HG03039 (cell line): Measurements from ENCODE around the gene PGGT1B.

Source experiments
- ATAC-seq: cut with Tn5 transposase; IDR thresholded peaks from one replicate; pipeline ENCODE4 v1.9.1; 2021; ENCODE audit warnings: mild to moderate bottlenecking, moderate library complexity; ENCODE audit not compliant: unreplicated experiment

Gene PGGT1B

DNA sequence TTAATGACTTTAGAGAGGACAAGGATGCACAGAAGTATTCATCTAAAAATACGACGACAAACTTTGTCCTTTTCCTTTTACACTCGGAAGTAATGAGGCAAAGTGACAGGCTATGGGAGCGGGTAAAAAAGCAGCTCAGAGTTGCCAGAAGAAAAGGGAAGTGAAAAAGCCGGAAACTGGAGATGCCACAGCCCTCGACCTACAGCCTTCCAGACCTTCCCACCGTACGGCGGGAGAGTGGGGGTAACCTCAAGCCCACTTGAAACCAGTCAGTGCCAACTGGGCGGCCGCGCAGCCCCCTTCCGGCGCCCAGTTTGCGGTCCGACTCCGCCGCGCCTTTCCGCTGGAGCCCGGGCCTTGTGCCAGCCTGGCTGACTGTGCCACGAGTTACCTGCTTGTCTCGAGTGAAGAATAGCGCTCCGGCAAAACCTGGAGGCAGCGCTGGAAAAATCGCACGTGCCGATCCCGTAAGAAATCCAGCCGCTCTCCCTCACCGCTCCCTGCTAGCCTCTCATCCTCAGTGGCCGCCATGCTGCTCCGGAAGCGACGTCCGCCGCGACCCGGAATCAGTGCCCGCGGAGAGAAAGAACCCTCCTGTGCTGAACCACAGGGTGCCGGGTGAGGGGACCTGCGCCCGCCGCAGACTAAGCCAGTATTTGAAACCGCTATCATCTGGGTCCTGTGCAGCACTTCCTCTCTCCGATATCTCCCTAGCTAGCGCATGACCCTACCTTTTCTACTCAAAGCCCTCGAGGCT is at the start of gene PGGT1B:
Gene PGGT1B, minus strand, starts transcription at position 557 of the 757 bp plus-strand sequence. Its CDS starts 26 bp downstream, at position 531.
- ATAC-seq: peak; percentile 94

DNA sequence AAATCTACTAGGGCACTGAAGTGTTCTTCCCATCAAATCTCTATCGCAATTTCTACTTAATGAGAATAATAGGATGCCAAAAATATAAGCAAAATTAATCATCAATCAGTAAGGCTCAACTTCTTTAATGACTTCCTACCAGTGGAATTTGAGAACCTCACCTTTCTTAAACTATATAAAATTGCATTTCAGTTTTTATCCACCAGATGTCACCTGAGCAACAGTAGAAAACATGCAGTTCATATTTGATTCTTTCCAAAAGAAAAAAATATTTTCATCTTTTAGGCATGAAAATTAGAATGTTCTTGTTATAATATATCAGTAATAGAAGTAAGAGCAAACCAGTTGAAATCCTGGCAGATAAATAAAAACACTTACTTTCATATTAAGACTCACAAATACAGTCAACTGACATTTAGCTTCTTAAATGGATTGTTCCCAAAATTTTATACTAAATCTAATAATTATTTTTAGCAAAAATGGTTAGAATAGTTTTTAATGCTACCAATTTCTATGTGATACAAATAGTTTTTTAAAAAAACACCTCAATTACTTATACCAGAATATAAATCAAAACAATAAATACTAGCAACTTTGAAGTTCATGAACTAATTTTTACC is 47.2 kb upstream of the PGGT1B start:
- ATAC-seq: no peak

DNA sequence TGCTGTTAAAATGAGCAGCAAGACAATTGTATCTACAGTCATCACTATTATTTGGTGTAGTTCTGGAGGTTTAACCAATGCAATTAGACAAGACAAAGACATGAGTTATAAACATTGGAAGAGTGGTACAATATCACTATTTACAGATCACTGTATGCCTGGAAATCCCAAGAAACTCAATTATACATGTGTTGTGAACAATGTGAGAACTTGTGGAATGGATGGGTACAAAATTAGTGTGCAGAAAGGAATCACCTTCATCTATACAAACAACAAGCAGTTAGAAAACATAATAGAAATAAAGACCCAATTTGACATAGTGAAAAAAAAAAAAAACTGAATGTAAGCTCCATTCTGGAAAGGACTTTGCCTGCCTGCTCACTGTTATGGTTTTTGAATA is 46.1 kb upstream of the PGGT1B start:
- ATAC-seq: no peak

DNA sequence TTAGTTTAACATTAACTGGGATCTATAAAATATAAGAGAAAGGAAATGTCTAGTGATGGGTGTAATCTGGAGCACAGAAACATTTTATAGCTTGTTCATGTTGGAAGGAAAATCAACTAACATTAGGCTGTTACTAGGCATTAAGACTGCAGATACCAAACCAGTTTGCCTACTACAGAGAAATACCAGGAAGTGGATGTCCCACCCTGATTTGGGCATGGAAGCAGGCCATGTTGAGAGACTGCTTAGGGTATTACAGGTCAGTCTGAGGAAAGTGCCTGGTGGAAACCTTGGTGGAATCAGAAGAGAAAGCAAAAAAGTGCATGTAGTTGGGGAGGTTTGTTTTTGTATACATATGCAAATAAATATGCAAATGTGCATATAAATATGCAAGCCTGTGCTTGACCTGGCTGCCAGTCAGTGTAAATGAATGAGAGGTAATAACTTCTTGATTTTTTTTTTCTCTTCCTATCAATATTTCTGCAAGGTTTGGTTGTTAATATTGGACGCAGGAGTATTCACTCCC is 43.4 kb upstream of the PGGT1B start:
- no peak for ATAC-seq

DNA sequence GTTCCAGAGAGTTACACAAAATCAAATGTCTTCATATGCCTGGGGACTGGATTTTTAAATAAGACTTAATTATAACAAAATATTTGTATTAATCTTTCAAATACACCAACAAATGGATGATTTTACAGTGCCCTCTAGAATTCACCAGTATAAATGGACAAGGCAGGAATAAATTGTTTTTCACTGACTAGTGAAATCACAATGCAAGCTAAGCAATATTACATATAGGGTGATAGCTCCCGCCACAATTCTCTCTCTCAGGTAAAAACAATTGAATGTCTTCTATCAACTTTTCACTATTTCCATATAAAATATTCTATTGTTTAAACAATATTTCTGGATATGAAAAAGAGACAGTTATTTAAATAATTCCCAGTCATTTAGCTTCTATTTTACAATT is 41.8 kb upstream of the PGGT1B start:
- no peak for ATAC-seq

DNA sequence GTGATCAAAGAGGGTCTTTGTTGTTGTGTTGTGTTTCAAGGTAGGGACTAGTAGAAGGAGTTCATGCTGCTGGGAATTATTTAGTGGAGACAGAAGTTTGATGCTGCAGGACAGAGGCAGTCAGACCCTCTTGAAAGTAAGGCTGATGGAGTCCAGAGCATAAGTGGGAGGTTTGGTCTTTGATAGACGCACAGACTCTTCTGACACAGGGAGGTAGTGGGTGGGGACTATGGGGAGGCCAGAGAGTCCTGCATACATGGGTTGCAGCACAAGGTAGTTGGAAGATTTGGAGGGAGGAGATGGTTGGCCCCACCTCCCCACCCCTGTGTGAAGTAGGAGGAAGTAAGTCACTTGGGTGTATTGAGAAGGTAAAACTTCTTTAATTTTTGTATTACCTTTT is 36.1 kb upstream of the PGGT1B start:
- ATAC-seq: no peak

DNA sequence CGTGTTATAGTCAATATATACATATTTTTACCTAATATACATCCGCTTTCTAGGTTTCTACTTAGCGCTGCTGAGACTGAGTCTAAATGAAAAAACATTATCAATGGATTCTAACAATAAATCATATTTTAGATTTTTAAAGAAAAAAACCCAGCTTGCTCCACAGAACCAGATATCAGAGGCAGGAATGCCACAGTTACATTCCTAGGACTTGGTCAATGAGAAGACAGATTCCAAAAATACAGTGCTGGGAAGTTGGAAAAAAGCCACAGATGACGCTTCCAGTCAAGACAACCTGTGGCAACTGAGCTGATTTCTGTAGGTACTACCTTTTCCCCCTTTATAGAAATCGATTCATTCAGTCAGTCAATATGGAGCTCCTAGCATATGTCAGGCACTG is 34.4 kb upstream of the PGGT1B start:
- no peak for ATAC-seq

DNA sequence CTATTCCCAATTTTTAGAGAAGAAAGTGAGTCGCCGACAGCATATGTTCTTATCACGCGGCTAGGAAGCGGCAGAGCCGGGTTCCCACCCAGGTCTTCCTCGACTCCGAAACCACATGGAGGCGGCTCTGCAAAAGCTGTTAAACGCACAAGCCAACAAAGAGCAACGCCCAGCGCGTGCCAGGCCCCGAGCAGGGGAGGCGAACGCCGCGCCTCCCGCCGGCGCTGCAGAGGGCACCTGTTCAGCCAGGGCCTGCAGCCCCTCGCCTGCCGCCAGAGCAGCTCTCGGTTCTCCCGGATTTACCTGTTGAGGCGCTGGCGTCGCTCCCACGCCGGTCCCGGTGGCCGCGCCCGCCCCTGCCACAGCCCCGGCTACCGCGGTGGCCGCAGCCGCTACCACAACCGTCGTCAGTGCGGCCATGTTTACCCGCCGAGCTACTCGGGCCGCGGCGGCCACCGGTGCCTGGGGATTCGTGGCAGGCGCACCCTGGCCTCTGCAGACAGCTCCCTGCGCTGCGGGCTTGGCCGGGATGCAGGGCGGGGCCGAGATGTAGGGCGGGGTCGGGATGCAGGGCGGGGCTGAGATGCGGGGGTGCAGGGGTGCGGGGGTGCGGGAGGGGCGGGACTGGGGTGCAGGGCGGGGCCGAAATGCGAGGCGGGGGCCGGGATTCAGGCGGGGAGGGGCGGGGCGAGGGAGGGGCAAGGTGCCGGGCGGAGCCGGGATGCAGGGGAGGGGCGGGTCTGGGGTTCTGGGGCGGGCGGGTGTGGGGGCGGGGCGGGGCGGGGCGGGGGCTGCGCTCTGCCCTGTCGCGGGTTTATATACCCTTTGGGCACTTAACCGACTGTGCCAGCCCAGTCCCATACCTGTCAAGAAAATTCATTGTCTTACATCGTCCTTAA is 33.7 kb upstream of the PGGT1B start, which contains the start of gene CCDC112:
Gene CCDC112, minus strand, starts transcription at position 531 of the 899 bp plus-strand sequence. Its CDS starts 111 bp downstream, at position 420.
- peak; percentile 63 for ATAC-seq

DNA sequence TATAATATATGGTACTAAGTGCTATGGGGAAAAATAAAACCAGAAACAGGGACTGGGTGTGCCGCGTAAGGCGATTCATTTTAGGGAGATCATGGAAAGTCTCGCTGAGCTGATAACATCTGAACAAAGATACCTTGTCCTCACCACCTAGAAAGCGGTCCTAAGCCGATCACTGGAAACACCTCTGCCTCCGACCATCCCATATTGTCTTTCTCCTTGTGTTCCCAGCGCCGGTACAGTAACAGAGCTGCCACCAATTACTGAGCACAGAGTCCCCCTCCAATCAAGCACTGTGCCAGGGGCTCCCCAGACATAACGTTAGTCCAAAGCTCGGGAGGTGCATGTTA is 33.1 kb upstream of the PGGT1B start:
- ATAC-seq: no peak

DNA sequence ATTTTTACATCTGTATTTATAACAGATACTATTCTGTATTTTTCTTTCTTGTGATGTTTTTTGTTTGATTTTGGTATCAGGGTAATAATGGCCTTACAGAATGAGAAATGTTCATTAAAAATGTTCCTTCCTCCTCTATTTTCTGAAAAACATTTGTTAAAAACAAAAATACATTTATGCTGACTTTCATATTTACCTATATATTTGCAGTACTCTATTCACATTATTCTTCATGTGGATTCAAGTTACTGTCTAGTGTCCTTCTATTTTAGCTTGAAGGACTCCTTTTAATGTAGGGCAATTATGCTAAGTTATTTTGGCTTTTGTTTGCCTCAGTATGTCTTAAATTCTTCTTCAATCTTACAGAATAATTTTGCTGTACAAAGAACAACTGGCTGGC is 28.7 kb upstream of the PGGT1B start:
- no peak for ATAC-seq

DNA sequence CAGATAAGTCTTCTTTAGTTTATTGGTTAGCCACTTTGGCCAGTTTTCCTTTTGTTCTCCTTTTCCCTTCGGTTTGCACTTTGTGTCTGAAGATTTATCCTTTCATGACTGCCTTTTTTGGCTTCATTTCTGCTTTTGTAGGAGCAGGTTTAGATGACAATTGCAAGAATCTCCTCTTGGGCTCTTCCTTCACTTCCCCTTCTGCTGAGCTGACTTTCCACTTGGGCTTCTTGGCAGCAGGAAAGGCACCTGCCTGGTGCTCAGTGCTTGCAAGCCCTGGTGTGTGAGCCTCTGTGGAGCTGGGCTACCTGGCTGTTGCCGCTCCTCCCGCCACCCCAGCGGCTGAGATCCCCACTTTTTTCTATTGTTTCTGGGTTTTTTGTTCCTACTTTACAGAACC is 26.4 kb upstream of the PGGT1B start:
- ATAC-seq: no peak

DNA sequence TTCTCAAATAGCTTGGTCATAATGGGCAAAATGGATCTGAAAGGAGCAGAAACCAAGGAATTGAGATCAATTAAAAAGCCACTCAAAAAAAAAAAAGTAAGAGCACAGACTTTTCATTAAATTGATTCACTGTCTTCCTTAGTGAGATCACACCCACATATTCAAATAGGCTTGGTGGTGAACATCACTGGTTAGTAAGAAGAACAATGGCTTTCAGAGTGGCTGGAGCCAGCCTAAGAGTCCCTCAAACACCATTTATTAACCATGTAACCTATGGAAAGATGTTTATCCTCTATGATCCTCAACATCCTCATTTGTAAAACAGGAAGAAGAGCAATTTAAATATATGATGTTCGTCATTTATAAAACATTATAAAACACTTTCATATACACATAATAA is 21.3 kb upstream of the PGGT1B start:
- ATAC-seq: no peak

DNA sequence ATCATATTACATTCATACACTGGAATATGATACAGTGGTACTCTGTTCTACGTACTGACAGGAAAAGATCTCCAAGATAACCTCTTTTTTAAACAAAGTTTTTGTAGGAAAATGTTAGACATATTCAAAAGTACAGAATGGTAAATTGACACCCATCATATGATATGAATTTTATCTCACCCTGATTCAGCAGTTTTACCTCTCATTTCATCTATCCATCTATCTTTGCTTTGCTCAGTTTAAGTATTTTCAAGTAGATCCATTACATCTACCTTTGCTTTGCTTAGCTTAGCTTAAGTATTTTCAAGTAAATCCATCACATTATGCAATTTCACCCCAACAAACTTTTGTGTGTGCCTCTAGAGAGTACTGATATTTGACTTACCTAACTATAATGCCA is 19.5 kb upstream of the PGGT1B start:
- ATAC-seq: no peak

DNA sequence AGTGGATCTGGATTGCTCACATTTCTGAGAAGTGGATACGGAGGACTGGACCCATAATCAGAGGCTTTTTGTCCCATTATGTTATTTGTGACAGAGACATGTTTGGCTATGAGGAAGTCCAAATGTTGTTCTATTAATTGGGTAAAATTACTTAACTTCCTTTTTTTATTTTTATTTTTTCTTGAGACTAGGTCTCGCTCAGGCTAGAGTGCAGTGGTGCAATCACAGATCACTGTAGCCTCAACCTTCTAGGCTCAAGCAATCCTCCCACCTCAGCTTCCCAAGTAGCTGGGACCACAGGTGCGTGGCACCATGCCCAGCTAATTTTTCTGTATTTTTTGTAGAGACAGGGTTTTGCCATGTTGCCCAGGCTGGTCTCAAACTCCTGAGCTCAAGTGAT is 11.9 kb upstream of the PGGT1B start:
- ATAC-seq: no peak

DNA sequence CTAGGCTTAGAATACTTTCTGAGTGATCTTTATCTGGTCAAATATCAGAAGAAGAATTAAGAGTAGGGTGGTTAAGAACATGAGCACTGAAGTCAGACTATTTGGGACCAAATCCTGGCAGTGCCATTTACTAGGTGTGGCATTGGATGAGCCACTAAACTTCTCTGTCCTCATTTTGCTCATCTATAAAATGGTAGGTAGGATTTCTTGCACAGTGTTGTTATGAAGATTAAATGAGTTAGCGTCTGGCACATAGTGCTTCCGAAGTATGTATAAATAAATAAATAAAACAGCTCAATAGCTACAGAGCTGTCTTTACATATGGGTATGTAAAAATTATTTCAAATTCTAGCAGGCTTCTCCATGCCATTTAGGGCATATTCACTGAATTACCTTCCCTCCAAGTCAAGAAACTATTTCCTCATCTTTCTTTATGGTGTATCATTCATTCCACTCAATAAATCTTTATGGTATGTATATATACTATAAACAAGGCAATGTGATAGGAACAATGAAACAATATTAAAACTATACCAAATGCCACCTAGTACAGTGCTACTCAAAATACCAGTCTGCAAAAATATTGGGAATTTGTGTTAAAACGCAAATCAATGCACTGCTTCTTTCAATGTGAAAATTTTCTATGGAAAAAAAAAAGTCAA is 9.8 kb upstream of the PGGT1B start:
- no peak for ATAC-seq

DNA sequence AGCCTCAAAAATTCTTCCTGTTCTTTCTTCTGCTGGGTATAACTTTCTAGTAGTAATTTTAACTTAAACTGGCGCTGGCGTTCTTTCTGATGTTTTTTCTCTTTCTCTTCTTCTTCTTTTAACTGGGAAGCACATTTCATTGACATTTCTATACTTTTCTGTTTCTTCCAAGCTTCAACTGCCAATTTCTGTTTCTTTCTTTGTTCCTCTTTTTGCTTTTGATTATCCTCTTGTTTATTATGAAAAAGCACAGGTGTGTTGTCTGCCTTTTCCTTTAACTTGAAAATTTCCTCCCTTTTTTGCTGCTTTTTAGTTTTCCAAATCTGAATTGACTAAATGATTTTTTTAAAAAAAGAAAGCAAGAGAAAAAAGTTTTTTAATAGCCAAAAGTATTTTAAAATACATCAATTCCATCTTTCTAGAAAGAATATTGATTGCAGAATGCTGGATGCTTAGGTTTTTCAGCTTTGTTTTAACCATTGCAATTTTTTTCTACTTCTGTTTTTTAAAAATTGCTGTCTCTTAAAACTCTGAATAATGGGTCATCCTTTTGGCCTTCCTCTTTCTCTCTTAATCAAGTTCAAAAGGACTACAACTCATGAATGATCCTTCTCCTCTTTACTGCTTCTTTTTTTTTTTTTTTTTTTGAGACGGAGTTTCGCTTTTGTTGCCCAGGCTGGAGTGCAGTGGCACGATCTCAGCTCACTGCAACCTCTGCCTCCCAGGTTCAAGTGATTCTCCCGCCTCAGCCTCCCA is 8.8 kb upstream of the PGGT1B start:
- no peak for ATAC-seq

DNA sequence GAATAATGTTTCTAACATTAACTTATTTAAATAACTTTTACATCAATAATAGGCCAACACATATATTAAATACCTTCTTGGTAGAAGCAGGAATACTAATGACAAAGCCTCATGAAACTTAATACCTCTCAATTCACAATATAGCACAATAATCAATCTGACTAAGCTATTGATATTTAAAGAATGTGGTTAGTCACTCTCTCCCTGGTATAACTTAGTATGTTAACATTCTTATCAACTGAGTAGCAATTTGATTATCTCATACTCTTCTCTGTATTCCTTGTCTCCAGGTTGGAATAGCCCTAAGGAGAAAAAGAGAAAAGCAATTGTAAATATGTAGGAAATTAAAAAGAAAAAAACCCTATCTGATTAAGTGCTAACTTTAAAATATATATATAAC is 4.9 kb upstream of the PGGT1B start:
- no peak for ATAC-seq

DNA sequence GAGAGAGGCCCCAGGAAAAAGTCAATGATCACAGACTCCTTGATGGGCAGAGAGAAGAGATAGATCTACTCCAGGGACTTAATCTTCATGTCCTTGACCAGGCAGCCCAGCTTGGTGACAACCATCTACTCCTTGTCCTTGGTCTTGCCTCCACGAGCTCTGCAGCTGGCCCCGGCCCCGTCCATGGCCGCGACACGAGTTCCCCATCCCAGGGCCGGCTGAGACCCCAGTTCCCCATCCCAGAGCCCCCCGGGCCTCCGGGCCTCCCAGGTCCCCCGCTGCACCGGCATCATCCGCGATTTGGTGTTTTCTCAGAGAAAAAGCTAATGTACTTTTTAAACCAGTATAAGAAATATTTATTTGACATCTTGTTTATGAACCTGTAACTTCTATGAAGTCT is 2.5 kb upstream of the PGGT1B start:
- no peak for ATAC-seq

DNA sequence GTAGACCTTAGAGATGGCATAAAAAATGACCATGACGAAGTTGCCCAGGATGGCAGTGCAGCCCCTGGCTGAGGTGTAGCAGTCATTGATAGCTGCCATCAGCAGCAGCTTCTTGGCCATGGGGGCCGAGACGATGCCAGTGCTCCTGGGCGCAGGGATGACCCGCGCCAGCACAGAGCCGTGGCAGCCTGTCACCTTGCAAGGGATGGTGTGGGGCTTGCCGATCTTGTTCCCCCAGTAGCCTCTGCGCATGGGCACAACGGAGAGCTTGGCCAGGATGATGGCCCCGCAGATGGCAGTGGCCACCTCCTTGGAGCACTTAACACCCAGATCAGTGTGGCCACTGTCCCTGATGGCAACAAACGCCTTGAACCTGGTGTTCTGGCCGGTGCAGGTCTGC is 2.1 kb upstream of the PGGT1B start:
- no peak for ATAC-seq

DNA sequence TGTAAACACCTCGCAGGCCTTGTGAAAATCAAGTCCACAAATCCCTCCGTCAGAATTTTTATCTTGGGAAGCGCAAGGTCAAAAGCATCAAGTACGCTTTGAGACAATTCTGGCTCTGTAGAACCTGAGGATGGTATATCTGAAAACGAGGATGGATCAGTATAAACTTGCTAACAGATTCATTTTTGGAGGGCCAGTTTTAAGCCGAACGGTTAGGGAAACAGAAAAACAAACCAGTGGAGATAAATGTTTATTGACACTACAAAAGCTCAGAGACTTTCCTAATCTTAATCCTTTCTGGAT is 352 bp upstream of the PGGT1B start:
- ATAC-seq: no peak

DNA sequence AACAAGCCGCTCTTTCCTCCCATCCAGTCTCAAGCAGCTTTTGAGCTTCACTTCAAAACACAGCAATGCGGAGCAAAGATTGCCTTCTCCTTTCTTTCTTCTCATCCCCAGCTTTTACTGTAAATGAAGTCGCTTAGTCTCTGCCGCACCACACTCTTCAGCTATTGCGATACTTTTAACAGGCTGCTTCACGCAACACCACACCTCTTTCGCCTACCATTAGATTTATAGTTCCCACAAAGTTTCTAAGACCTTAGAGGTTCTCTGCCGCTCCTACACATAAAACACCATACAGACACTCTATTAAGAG is 711 bp downstream of the PGGT1B start:
- ATAC-seq: peak; percentile 33
